Endometrium (tissue), 2 donors: ENCODE results near the gene SPG7.

Source experiments
- FAIRE-seq: peaks from 2 replicates; lab custom pipeline; 2012; peaks lifted over from hg19 to GRCh38; lab: Jason Lieb, UNC
- donor health status: control.
- donor health status: control.

Gene SPG7

DNA sequence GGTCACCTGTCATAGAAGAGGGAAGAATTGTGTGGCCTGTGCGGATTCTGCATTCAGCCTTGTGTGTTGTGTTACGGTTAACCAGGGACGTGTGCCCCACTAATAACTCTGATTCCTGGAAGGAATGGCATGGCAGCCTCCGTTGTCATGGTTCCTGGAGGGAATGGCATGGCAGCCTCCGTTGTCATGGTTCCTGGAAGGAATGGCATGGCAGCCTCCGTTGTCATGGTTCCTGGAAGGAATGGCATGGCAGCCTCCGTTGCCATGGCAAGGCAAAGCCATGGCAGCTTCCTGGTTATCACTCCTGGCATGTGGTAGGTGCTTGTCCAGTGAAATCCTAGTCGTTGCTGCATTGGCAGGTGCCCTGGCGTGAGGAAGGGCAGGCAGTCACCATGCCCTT is 8.9 kb downstream of the SPG7 start:
- FAIRE-seq, result no peak

DNA sequence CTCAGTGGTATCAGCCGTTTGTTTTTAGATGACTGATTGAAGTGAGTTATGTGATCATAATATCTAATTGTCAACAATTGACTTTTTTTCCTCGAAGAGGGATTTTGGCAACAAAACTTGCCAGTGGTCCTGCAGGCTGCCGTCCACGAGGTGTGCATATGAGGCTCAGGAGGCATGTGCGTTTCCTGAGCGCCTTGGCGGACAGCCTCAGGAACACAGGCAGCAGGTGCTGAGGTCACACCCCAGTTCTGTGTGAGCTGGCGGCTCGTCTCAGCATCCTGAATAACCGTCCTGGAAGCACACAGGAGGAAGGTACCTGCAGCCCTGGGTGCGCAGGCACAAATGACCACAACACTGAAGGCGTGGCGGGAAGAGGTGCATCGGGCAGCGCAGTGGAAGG is 11.7 kb downstream of the SPG7 start:
- no peak for FAIRE-seq

DNA sequence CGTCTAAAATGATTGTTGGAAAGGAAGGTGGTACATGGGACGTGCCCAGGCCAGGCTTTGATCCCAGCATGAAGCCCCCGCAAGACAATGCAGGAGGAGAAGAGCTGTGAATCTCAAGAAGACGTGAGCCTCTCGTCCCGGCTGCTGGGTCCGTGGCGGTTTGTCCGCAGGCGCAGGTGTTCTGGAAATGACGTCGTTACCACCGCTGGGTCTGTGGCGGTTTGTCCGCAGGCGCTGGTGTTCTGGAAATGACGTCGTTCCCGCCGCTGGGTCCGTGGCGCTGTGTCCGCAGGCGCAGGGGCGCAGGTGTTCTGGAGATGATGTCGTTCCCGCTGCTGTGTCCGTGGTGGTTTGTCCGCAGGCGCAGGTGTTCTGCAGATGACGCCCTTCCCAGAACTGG is 14.1 kb downstream of the SPG7 start:
- no peak for FAIRE-seq

- no peak for FAIRE-seq
These were observed 15.6 kb downstream of the SPG7 start for GRCh38 chr16:89523680-89524344.

GRCh38 chr16:89525146-89525913 is 17.1 kb downstream of the SPG7 start:
- no peak for FAIRE-seq

GRCh38 chr16:89529097-89529496 is 20.9 kb downstream of the SPG7 start:
- no peak for FAIRE-seq

GRCh38 chr16:89530401-89531381 is 22.5 kb downstream of the SPG7 start:
- no peak for FAIRE-seq

- FAIRE-seq, result no peak
These were observed 23.8 kb downstream of the SPG7 start for GRCh38 chr16:89531821-89532526.

GRCh38 chr16:89534252-89534756 is 26.1 kb downstream of the SPG7 start:
- FAIRE-seq, result no peak

GRCh38 chr16:89536371-89536770 is 28.2 kb downstream of the SPG7 start:
- no peak for FAIRE-seq

- no peak for FAIRE-seq
These were observed 28.8 kb downstream of the SPG7 start for GRCh38 chr16:89536886-89537548.

DNA sequence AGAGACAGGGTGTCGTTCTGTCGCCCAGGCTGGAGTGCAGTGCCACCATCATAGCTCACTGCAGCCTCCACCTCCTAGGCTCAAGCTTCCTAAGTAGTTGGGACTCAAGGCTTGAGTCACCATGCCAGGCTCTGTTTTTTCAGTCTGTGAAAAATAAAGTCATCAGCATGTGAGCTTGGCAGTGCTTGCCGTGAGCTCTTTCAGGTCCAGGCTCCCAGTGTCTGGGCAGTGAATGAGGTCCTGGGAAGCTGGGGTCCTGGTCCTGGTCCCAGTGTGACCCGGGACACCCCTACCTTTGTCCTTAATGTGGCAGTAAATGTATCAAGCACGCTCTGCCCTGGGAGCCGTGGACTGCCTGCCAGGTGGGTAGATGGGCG is 29.3 kb downstream of the SPG7 start:
- FAIRE-seq, result no peak

- no peak for FAIRE-seq
These were observed 30.1 kb downstream of the SPG7 start for GRCh38 chr16:89538286-89538685.

DNA sequence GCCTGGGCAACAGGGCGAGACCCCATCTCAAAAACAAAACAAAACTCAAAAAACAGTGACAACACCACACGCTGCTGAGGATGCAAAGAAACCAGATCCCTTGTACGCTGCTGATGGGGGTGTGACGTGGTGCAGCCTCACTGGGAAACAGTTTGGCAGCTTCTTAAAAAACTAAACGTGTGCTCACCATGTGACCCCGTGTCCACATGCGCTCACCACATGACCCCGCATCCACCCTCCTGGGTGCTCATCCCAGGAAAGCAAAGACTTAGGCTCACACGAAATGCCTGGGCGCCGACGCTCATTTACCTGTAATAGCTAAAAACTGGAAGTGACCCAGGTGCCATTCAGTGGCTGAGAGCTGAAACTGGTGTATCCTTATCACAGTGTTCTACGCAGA is 32.4 kb downstream of the SPG7 start:
- no peak for FAIRE-seq

DNA sequence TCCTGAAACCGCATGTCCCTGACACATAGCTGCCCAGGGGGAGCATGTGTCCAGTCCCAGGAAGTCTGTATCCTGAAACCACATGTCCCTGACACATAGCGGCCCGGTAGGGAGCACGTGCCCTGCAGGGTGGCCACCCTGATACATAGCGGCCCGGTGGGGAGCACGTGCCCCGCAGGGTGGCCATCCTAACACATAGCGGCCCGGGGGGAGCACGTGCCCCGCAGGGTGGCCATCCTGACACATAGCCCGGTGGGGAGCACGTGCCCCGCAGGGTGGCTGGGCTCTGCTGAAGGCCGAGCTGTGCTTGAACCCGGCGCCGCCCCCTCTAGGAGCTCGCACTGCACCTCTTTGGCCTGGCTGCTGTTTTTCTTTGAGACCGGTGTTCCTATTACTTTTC is 33.6 kb downstream of the SPG7 start:
- FAIRE-seq, result no peak

GRCh38 chr16:89544113-89544512 is 35.9 kb downstream of the SPG7 start:
- no peak for FAIRE-seq

- FAIRE-seq, result no peak
These were observed 36.5 kb downstream of the SPG7 start for GRCh38 chr16:89544713-89545043.

GRCh38 chr16:89545044-89545830 is 37.0 kb downstream of the SPG7 start:
- FAIRE-seq, result no peak

DNA sequence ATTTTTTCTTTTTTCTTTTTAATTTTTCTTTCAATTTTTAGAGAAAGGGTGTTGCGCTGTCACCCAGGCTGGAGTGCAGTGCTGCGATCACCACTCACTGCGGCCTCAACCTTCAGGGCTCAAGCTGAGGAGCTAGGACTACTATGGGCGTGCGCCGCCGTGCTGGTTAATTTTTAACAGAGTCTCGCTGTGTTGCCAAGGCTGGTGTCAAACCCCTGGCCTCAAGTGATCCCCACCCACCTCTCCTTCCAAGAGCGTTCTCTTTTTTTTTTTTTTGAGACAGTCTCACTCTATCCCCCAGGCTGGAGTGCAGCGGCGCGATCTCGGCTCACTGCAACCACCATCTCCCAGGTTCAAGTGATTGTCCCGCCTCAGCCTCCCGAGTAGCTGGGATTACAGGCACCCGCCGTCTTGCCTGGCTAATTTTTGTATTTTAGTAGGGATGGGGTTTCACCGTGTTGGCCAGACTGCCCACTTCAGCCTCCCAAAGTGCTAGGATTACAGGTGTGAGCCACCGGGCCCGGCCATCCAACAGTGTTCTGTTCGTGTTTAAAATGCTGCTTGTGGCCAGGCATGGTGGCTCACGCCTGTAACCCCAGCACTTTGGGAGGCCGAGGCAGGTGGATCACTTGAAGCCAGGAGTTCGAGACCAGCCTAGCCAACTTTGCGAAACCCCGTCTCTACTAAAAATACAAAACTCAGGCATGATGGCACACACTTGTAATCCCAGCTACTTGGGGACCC is 37.8 kb downstream of the SPG7 start:
- no peak for FAIRE-seq

DNA sequence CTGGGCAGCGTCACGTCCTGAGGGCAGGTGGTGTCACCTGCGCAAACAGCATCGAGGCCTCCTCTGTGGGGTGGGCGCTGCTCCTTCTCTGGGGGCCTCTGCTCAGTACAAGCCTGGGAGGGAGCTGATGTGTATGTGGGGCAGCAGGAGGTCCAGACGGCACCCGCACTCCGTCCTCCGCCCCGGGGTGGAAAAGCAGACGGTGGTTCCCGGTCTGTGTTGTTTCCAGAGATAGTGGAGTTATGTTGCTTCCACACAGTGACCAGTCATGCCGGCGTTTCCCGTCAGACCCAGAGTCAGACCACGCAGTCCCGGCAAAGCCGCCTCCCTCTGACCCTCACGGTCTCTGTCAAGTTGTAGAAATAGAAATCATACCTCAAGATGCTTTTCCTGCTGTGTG is 38.6 kb downstream of the SPG7 start:
- no peak for FAIRE-seq
